Loucy (cell line): ENCODE measurements around the gene PADI6.

ENCODE experiments used
- H2AFZ ChIP-seq: fragments of 200-600 bp; sonication (generic); 2 replicates; pipeline ENCODE4 v1.6.0; 2016; ENCODE audit warnings: antibody characterized with exemption, mild to moderate bottlenecking, low read length, moderate library complexity
- H3F3A ChIP-seq: fragments of 200-600 bp; 2 replicates; pipeline ENCODE4 v1.6.0; 2016; ENCODE audit warnings: antibody characterized with exemption, low read depth, mild to moderate bottlenecking
- H3K27me3 ChIP-seq: fragments of 200-600 bp; sonication (generic); 2 replicates; pipeline ENCODE4 v1.6.1; 2014; ENCODE audit warnings: low read length, mild to moderate bottlenecking; ENCODE audit not compliant: insufficient read depth, poor library complexity, severe bottlenecking
- H3K36me3 ChIP-seq: fragments of 200-600 bp; sonication (generic); 2 replicates; pipeline ENCODE4 v1.6.1; 2016; ENCODE audit warnings: low read length; ENCODE audit not compliant: insufficient read depth
- H3K4me1 ChIP-seq: fragments of 200-600 bp; sonication (generic); 2 replicates; pipeline ENCODE4 v1.5.1; 2014; ENCODE audit warnings: low read length, mild to moderate bottlenecking; ENCODE audit not compliant: insufficient read depth, poor library complexity, severe bottlenecking
- H3K4me2 ChIP-seq: fragments of 200-600 bp; sonication (generic); 2 replicates; pipeline ENCODE4 v1.6.0; 2014; ENCODE audit warnings: antibody characterized with exemption, low read length, low read depth, mild to moderate bottlenecking; ENCODE audit not compliant: poor library complexity, severe bottlenecking
- H3K4me3 ChIP-seq: fragments of 200-600 bp; sonication (generic); 2 replicates; pipeline ENCODE4 v1.5.1; 2014; ENCODE audit warnings: low read length, mild to moderate bottlenecking, mixed read lengths; ENCODE audit not compliant: poor library complexity, severe bottlenecking
- H3K79me2 ChIP-seq: fragments of 200-600 bp; sonication (generic); 2 replicates; pipeline ENCODE4 v1.6.1; 2014; ENCODE audit warnings: low read length; ENCODE audit not compliant: insufficient read depth
- H3K9ac ChIP-seq: fragments of 200-600 bp; sonication (generic); 2 replicates; pipeline ENCODE4 v1.6.0; 2014; ENCODE audit warnings: mild to moderate bottlenecking, low read depth, low read length, moderate library complexity; ENCODE audit not compliant: poor library complexity, severe bottlenecking
- H3K9me2 ChIP-seq: fragments of 200-600 bp; sonication (generic); replicated peaks from 2 replicates; pipeline ENCODE4 v1.6.1; 2016; ENCODE audit warnings: low read depth, low read length, mixed read lengths
- H3K9me3 ChIP-seq: fragments of 200-600 bp; sonication (generic); 2 replicates; pipeline ENCODE4 v1.6.1; 2014; ENCODE audit warnings: mild to moderate bottlenecking, antibody characterized with exemption, low read length, low read depth; ENCODE audit not compliant: insufficient read depth
- H4K20me1 ChIP-seq: fragments of 200-600 bp; sonication (generic); 2 replicates; pipeline ENCODE4 v1.6.0; 2014; ENCODE audit warnings: antibody characterized with exemption, low read length, mild to moderate bottlenecking; ENCODE audit not compliant: insufficient read depth, poor library complexity, severe bottlenecking
- CTCF ChIP-seq: fragments of 200-600 bp; sonication (generic); conservative IDR thresholded peaks from 2 replicates; pipeline ENCODE4 v1.5.1; 2014; ENCODE audit warnings: mild to moderate bottlenecking, antibody characterized with exemption, low read length
- EZH2phosphoT487 ChIP-seq: fragments of 200-600 bp; IDR thresholded peaks from 2 replicates; pipeline ENCODE4 v1.6.1; 2018; ENCODE audit warnings: antibody characterized with exemption, mild to moderate bottlenecking, moderate library complexity, borderline replicate concordance

The PADI6 gene

GRCh38 chr1:17397910-17398695 lies 26.1 kb downstream of the PADI6 start:
- Histone ChIP-seq H3K9me3 (no peaks in the 10 kb centered on the region), H4K20me1 (no peaks in the 10 kb centered on the region), H3K27me3 (no peaks in the 10 kb centered on the region), H3K79me2 (no peaks in the 10 kb centered on the region), H3F3A (no peaks in the 10 kb centered on the region), H3K36me3 (no peaks in the 10 kb centered on the region), H3K4me1 (no peaks in the 10 kb centered on the region), H3K9ac (no peak overlapping the region), H2AFZ (no peak overlapping the region), H3K4me2 (no peak overlapping the region), H3K9me2 (no peaks in the 10 kb centered on the region), H3K4me3 (no peak overlapping the region)
- no peak for TF ChIP-seq EZH2phosphoT487
- no peak for TF ChIP-seq CTCF

GRCh38 chr1:17400725-17401341 lies 28.8 kb downstream of the PADI6 start:
- Histone ChIP-seq H3K4me2 (no peak overlapping the region), H3K4me3 (no peak overlapping the region), H3K27me3 (no peaks in the 10 kb centered on the region), H3K9me3 (no peaks in the 10 kb centered on the region), H3K36me3 (no peaks in the 10 kb centered on the region), H3K4me1 (no peaks in the 10 kb centered on the region), H4K20me1 (no peaks in the 10 kb centered on the region), H2AFZ (no peak overlapping the region), H3K79me2 (no peaks in the 10 kb centered on the region), H3K9me2 (no peaks in the 10 kb centered on the region), H3F3A (no peaks in the 10 kb centered on the region), H3K9ac (no peak overlapping the region)
- TF ChIP-seq CTCF (no peak), EZH2phosphoT487 (no peak)

- Histone ChIP-seq H3K4me1 (no peaks in the 10 kb centered on the region), H3K4me3 (no peak overlapping the region), H2AFZ (no peak overlapping the region), H3K9me3 (no peaks in the 10 kb centered on the region), H3K9me2 (no peaks in the 10 kb centered on the region), H3F3A (no peaks in the 10 kb centered on the region), H3K9ac (no peak overlapping the region), H3K79me2 (no peaks in the 10 kb centered on the region), H3K4me2 (no peak overlapping the region), H3K36me3 (peaks cover 4% of the 10 kb centered on the region; the same call in 1 of the 2 replicates), H4K20me1 (peaks cover 4% of the 10 kb centered on the region), H3K27me3 (no peaks in the 10 kb centered on the region)
- TF ChIP-seq EZH2phosphoT487 (no peak), CTCF (no peak)
These were observed 29.8 kb downstream of the PADI6 start for GRCh38 chr1:17401841-17402240.
